ENCODE results near the gene RPL5. TPM values are rescaled to one million over a fixed set of nuclear protein-coding genes. Genes with fewer than 3 reads are reported as not detected.

Gene RPL5
- total and polyA plus RNA-seq, 2 experiments from 2014 or later, result 2,182 to 3,547 TPM

GRCh38 chr1:92784021-92784638 is 47.7 kb upstream of the RPL5 start (continued):
- no peak for TF ChIP-seq REST (IDR thresholded peaks at IDR 0.05; ENCODE audit: unreplicated experiment)

- no peaks in the 10 kb centered on the region; the same call in 1 of the 2 replicates for H4K20me1 ChIP-seq (replicated peaks; ENCODE audit: insufficient read depth)
- no peaks in the 10 kb centered on the region for H3K9me2 ChIP-seq (ENCODE audit: insufficient read depth)
- peak within 1 kb of the TSS; percentile 96 for H3K4me2 ChIP-seq
- H3F3A ChIP-seq (replicated peaks; ENCODE audit: low read depth), result no peaks in the 10 kb centered on the region
- no peaks in the 10 kb centered on the region for H3K36me3 Mint-ChIP-seq (ENCODE audit: low read depth)
- peaks cover 15% of the 10 kb centered on the region for H3K4me1 Mint-ChIP-seq
- H3K4me1 ChIP-seq (ENCODE audit: insufficient read depth), result peaks cover 5% of the 10 kb centered on the region
- H3K27me3 ChIP-seq (ENCODE audit: insufficient read depth), result peaks cover 23% of the 10 kb centered on the region
- peak within 1 kb of the TSS; percentile 74 for H3K4me3 ChIP-seq
- H3K27ac ChIP-seq (ENCODE audit: low read depth), result no peak within 1 kb of the TSS
- no peak within 1 kb of the TSS for H3K27ac Mint-ChIP-seq
- peaks cover 4% of the 10 kb centered on the region; the same call in 2 of the 3 replicates for H3K9me3 Mint-ChIP-seq
- H2AFZ ChIP-seq, result peak within 1 kb of the TSS; percentile 92
- DNase-seq (ENCODE audit: low spot score), result peak; percentile 99
- H3K36me3 ChIP-seq (ENCODE audit: insufficient read depth), result no peaks in the 10 kb centered on the region
- no peak for TF ChIP-seq STAT1 (IDR thresholded peaks at IDR 0.05; ENCODE audit: unreplicated experiment)
- peak; percentile 87 for TF ChIP-seq POLR2AphosphoS5 (IDR thresholded peaks at IDR 0.05; ENCODE audit: low read depth)
- peak; percentile 91 for TF ChIP-seq CREB1 (CRISPR knock-in tag; IDR thresholded peaks at IDR 0.05; ENCODE audit: low read depth)
- peaks cover 38% of the 10 kb centered on the region for H3K79me2 ChIP-seq (replicated peaks; ENCODE audit: insufficient read depth)
- peak; percentile 95 for ATAC-seq
- H3K4me3 Mint-ChIP-seq, result peak within 1 kb of the TSS; percentile 84
- peaks cover 22% of the 10 kb centered on the region for H3K27me3 Mint-ChIP-seq (ENCODE audit: insufficient read depth, low read depth, poor library complexity)
These were observed 47.0 kb upstream of the RPL5 start, which contains the start of gene EVI5 for GRCh38 chr1:92784639-92785500. TSS of gene EVI5 (minus strand) at chr1:92785108. CDS start at chr1:92736546, 48,562 bp downstream.

GRCh38 chr1:92786111-92786901 is 45.5 kb upstream of the RPL5 start:
- Histone ChIP-seq H4K20me1 (replicated peaks; ENCODE audit: insufficient read depth) (no peaks in the 10 kb centered on the region; the same call in 1 of the 2 replicates), H3K79me2 (replicated peaks; ENCODE audit: insufficient read depth) (peaks cover 25% of the 10 kb centered on the region), H3K4me1 (ENCODE audit: insufficient read depth) (peaks cover 5% of the 10 kb centered on the region), H3F3A (replicated peaks; ENCODE audit: low read depth) (no peaks in the 10 kb centered on the region), H3K4me2 (no peak overlapping the region), H3K9me2 (ENCODE audit: insufficient read depth) (no peaks in the 10 kb centered on the region), H3K36me3 (ENCODE audit: insufficient read depth) (no peaks in the 10 kb centered on the region), H3K4me3 (no peak overlapping the region), H3K27ac (ENCODE audit: low read depth) (no peak overlapping the region), H3K27me3 (ENCODE audit: insufficient read depth) (peaks cover 23% of the 10 kb centered on the region), H2AFZ (0 out of 2 replicates have a peak overlapping the region, but pooled peaks have one; percentile 6)
- H3K36me3 Mint-ChIP-seq (ENCODE audit: low read depth), result no peaks in the 10 kb centered on the region
- ATAC-seq (no peak), DNase-seq (ENCODE audit: low spot score) (no peak)
- peaks cover 4% of the 10 kb centered on the region; the same call in 2 of the 3 replicates for H3K9me3 Mint-ChIP-seq
- H3K27ac Mint-ChIP-seq, result no peak overlapping the region
- H3K4me3 Mint-ChIP-seq, result no peak overlapping the region
- peaks cover 17% of the 10 kb centered on the region for H3K4me1 Mint-ChIP-seq
- H3K27me3 Mint-ChIP-seq (ENCODE audit: insufficient read depth, low read depth, poor library complexity), result peaks cover 22% of the 10 kb centered on the region
- TF ChIP-seq CREB1 (CRISPR knock-in tag; IDR thresholded peaks at IDR 0.05; ENCODE audit: low read depth) (no peak), STAT1 (IDR thresholded peaks at IDR 0.05; ENCODE audit: unreplicated experiment) (no peak), EZH2 (IDR thresholded peaks at IDR 0.05; ENCODE audit: low read depth, unreplicated experiment) (no peak), REST (IDR thresholded peaks at IDR 0.05; ENCODE audit: unreplicated experiment) (no peak), EZH2phosphoT487 (IDR thresholded peaks at IDR 0.05; ENCODE audit: unreplicated experiment) (no peak), ZNF331 (CRISPR knock-in tag; IDR thresholded peaks at IDR 0.05; ENCODE audit: low read depth) (no peak)

Measured in GM23338 (cell line).